SK-N-SH (cell line): ENCODE measurements around the gene FNDC3B.

Source experiments
- EP300 ChIP-seq, 2 experiments: IDR thresholded peaks; 2 replicates each; pipeline versions ENCODE4 v1.4.0 to v1.6.1; 2012; ENCODE audit warnings: borderline replicate concordance in 1 of 2, low read depth in 1 of 2, low read length in 1 of 2
- EZH2phosphoT487 ChIP-seq: fragments of 200-600 bp; sonication (generic); IDR thresholded peaks from 2 replicates; pipeline ENCODE4 v1.6.1; 2017; ENCODE audit warnings: low read depth, mixed run types, mild to moderate bottlenecking, antibody characterized with exemption, moderate library complexity, borderline replicate concordance
- FOSL2 ChIP-seq: IDR thresholded peaks from 2 replicates; pipeline ENCODE4 v1.4.0; 2012; ENCODE audit warnings: low read depth, mild to moderate bottlenecking, moderate library complexity, borderline replicate concordance
- FOXM1 ChIP-seq: IDR thresholded peaks from 2 replicates; pipeline ENCODE4 v1.4.0; 2012; ENCODE audit warnings: low read depth, mild to moderate bottlenecking
- MXI1 ChIP-seq: IDR thresholded peaks from 2 replicates; pipeline ENCODE4 v1.6.1; 2012; ENCODE audit warnings: mild to moderate bottlenecking, low read depth, low read length, improper control_type of control experiment
- POLR2AphosphoS5 ChIP-seq: IDR thresholded peaks from 2 replicates; pipeline ENCODE4 v1.6.1; 2012; ENCODE audit warnings: low read depth, low read length
- TF ChIP-seq, protein P1 (sequence below): fragments of 200-600 bp; sonication (generic); IDR thresholded peaks from 2 replicates; pipeline ENCODE4 v1.6.1; 2017; ENCODE audit warnings: antibody characterized with exemption, mild to moderate bottlenecking, moderate library complexity
- TF ChIP-seq, protein P2 (sequence below): IDR thresholded peaks from 2 replicates; pipeline ENCODE4 v1.4.0; 2012; ENCODE audit warnings: low read depth, borderline replicate concordance

- TF ChIP-seq EP300 (IDR thresholded peaks at IDR 0.05; ENCODE audit: borderline replicate concordance in 1 of 2, low read depth in 1 of 2, low read length in 1 of 2), result no peak
- TF ChIP-seq, protein P1, sequence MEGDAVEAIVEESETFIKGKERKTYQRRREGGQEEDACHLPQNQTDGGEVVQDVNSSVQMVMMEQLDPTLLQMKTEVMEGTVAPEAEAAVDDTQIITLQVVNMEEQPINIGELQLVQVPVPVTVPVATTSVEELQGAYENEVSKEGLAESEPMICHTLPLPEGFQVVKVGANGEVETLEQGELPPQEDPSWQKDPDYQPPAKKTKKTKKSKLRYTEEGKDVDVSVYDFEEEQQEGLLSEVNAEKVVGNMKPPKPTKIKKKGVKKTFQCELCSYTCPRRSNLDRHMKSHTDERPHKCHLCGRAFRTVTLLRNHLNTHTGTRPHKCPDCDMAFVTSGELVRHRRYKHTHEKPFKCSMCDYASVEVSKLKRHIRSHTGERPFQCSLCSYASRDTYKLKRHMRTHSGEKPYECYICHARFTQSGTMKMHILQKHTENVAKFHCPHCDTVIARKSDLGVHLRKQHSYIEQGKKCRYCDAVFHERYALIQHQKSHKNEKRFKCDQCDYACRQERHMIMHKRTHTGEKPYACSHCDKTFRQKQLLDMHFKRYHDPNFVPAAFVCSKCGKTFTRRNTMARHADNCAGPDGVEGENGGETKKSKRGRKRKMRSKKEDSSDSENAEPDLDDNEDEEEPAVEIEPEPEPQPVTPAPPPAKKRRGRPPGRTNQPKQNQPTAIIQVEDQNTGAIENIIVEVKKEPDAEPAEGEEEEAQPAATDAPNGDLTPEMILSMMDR, result no peak
- TF ChIP-seq POLR2AphosphoS5, result no peak
- TF ChIP-seq EZH2phosphoT487, result no peak
- no peak for TF ChIP-seq FOXM1
- no peak for TF ChIP-seq FOSL2
- TF ChIP-seq, protein P2, sequence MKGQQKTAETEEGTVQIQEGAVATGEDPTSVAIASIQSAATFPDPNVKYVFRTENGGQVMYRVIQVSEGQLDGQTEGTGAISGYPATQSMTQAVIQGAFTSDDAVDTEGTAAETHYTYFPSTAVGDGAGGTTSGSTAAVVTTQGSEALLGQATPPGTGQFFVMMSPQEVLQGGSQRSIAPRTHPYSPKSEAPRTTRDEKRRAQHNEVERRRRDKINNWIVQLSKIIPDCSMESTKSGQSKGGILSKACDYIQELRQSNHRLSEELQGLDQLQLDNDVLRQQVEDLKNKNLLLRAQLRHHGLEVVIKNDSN, result no peak
- TF ChIP-seq MXI1, result no peak
Measured at GRCh38 chr3:172070269-172070668, 30.9 kb downstream of the FNDC3B start.
